B cell (primary cell): ENCODE data around the gene P2RX6. TPM values are rescaled to one million over a fixed set of nuclear protein-coding genes. Genes with fewer than 3 reads are reported as not detected.

Experiments
- ATAC-seq: fragments of 200-7000 bp; cut with Tn5 transposase; one replicate; pipeline ENCODE4 v1.10.0; 2021; ENCODE audit warnings: low read depth, mild to moderate bottlenecking, moderate number of reproducible peaks, moderate library complexity
- CTCF ChIA-PET: fragments of 350-600 bp; sonication (Branson Sonifier 250); formaldehyde crosslinking; loops from one replicate; lab custom pipeline; 2021; ENCODE audit warnings: antibody characterized with exemption, inconsistent platforms; lab: Charles Lee
- POLR2A ChIA-PET: fragments of 350-600 bp; sonication (Branson Sonifier 250); formaldehyde crosslinking; loops from one replicate; lab custom pipeline; 2021; ENCODE audit warnings: antibody characterized with exemption; lab: Charles Lee
- DNase-seq: peaks from one replicate; pipeline ENCODE4 v3.0.0; 2013
- H2AFZ ChIP-seq: 2 replicates; pipeline ENCODE4 v1.6.1; 2012; ENCODE audit warnings: mild to moderate bottlenecking, low read depth, low read length; ENCODE audit not compliant: insufficient read depth, poor library complexity, severe bottlenecking
- H3K27ac ChIP-seq, 2 donors: 1 replicate in 1 of 2; 2 replicates in 1 of 2; pipeline ENCODE4 v1.5.1; 2012 to 2013; ENCODE audit warnings: low read length in 2 of 2, mild to moderate bottlenecking in 2 of 2, moderate library complexity in 1 of 2
- H3K27me3 ChIP-seq, 4 experiments: fragments of 200-600 bp in 1 of 4; sonication (generic) in 1 of 4; replicated peaks in 1 of 4; 1 replicate in 2 of 4; 2 replicates in 2 of 4; pipeline versions ENCODE4 v1.6.1 to v1.7.0; 2013 to 2016; ENCODE audit warnings: low read length in 3 of 4, mild to moderate bottlenecking in 2 of 4, mixed read lengths in 1 of 4, moderate library complexity in 1 of 4; ENCODE audit not compliant: insufficient read depth in 4 of 4, control insufficient read depth in 3 of 4; ENCODE audit errors: control extremely low read depth in 1 of 4
- H3K36me3 ChIP-seq, 2 experiments: replicated peaks in 1 of 2; 1 replicate in 1 of 2; 2 replicates in 1 of 2; pipeline versions ENCODE4 v1.6.1 to v1.7.1; 2013; ENCODE audit warnings: low read length in 1 of 2; ENCODE audit not compliant: insufficient read depth in 2 of 2, control insufficient read depth in 1 of 2; ENCODE audit errors: control extremely low read depth in 1 of 2, extremely low read depth in 1 of 2
- H3K4me1 ChIP-seq, 2 donors: fragments of 200-600 bp in 1 of 2; sonication (generic) in 1 of 2; 1 replicate in 1 of 2; 2 replicates in 1 of 2; pipeline versions ENCODE4 v1.5.1 to v1.6.1; 2013 to 2017; ENCODE audit warnings: low read length in 2 of 2; ENCODE audit not compliant: control insufficient read depth in 2 of 2, insufficient read depth in 2 of 2
- H3K4me2 ChIP-seq: replicated peaks from 2 replicates; pipeline ENCODE3; 2012; ENCODE audit warnings: mild to moderate bottlenecking, low read depth, low read length; ENCODE audit not compliant: poor library complexity, severe bottlenecking
- H3K4me3 ChIP-seq, 5 experiments: fragments of 200-600 bp in 1 of 5; sonication (generic) in 1 of 5; 1 replicate in 3 of 5; 2 replicates in 2 of 5; pipeline versions ENCODE4 v1.5.1 to v1.7.0; 2011 to 2016; ENCODE audit warnings: low read length in 4 of 5, mild to moderate bottlenecking in 4 of 5, low read depth in 2 of 5, control low read depth in 1 of 5, moderate library complexity in 1 of 5; ENCODE audit not compliant: insufficient read depth in 1 of 5; ENCODE audit errors: control extremely low read depth in 1 of 5, extremely low read depth in 1 of 5
- H3K79me2 ChIP-seq: fragments of 200-600 bp; sonication (generic); one replicate; pipeline ENCODE4 v1.6.0; 2016; ENCODE audit warnings: low read length; ENCODE audit not compliant: control insufficient read depth, insufficient read depth
- H3K9ac ChIP-seq: fragments of 200-600 bp; sonication (generic); 2 replicates; pipeline ENCODE4 v1.6.1; 2017; ENCODE audit warnings: mild to moderate bottlenecking, low read length, moderate library complexity
- H3K9me3 ChIP-seq, 3 donors: one replicate each; pipeline versions ENCODE4 v1.6.1 to v1.7.1; 2013; ENCODE audit warnings: low read length in 2 of 3; ENCODE audit not compliant: control insufficient read depth in 2 of 3, insufficient read depth in 1 of 3; ENCODE audit errors: control extremely low read depth in 1 of 3
- H4K20me1 ChIP-seq: 2 replicates; pipeline ENCODE4 v1.6.0; 2012; ENCODE audit warnings: mild to moderate bottlenecking, low read length; ENCODE audit not compliant: insufficient read depth, control insufficient read depth, poor library complexity, severe bottlenecking
- H3K27ac Mint-ChIP-seq: one replicate; pipeline ENCODE4 v1.8.0; 2021; ENCODE audit warnings: mixed read lengths
- H3K27me3 Mint-ChIP-seq: one replicate; pipeline ENCODE4 v1.8.0; 2021; ENCODE audit warnings: mixed read lengths
- H3K4me1 Mint-ChIP-seq: one replicate; pipeline ENCODE4 v1.8.0; 2021; ENCODE audit warnings: mixed read lengths
- H3K4me3 Mint-ChIP-seq: one replicate; pipeline ENCODE4 v1.8.0; 2021; ENCODE audit warnings: mixed read lengths
- H3K9me3 Mint-ChIP-seq: one replicate; pipeline ENCODE4 v1.8.0; 2022; ENCODE audit warnings: mixed read lengths; ENCODE audit not compliant: insufficient read depth
- CTCF ChIP-seq: fragments of 200-600 bp; IDR thresholded peaks from one replicate; pipeline ENCODE4 v1.8.0; 2022; ENCODE audit warnings: antibody characterized with exemption, mild to moderate bottlenecking
- EZH2 ChIP-seq: IDR thresholded peaks from 2 replicates; pipeline ENCODE4 v1.6.1; 2012; ENCODE audit warnings: borderline replicate concordance, low read depth, mild to moderate bottlenecking, moderate library complexity, low read length; ENCODE audit not compliant: insufficient read depth, poor library complexity, severe bottlenecking
- WGBS: methylation state at CpG from one replicate; pipeline ENCODE4 v1.1.5; 2013; ENCODE audit warnings: missing lambda C conversion rate; ENCODE audit not compliant: insufficient coverage; 5-methylcytosine and 5-hydroxymethylcytosine counted together
- intact Hi-C: fragments of 100-400 bp; cut with micrococcal nuclease; formaldehyde crosslinking; loops from one replicate; pipeline ENCODE4 v1.10.0; 2022
- polyA plus RNA-seq: library from polyadenylated mRNA; depleted of rRNA; stranded (reverse); fragments of >200 nt; gene quantifications from 2 replicates; pipeline ENCODE4 v1.2.3, GENCODE V29; 2012
- total RNA-seq, 2 donors: library from RNA; stranded (reverse); fragments of 120-200 nt in 1 of 2; gene quantifications; 1 replicate in 1 of 2; 2 replicates in 1 of 2; pipeline versions ENCODE4 v1.2.3 to v1.2.4, GENCODE V29; 2013 to 2022

Gene P2RX6
- total and polyA plus RNA-seq, 2 donors (not counting 1 experiment from before 2014, with no cell fraction given) = 0.49 to 0.79 TPM

- no peak overlapping the region for H3K4me3 ChIP-seq
- H3K27ac ChIP-seq = no peak overlapping the region
- Mint-ChIP-seq H3K4me3 (no peak overlapping the region), H3K27ac (no peak overlapping the region), H3K4me1 (peaks cover 21% of the 10 kb centered on the region), H3K27me3 (no peaks in the 10 kb centered on the region), H3K9me3 (no peaks in the 10 kb centered on the region)
- H3K9me3 ChIP-seq = peaks cover 0 to 5% (median 0%) of the 10 kb centered on the region in 3 donors
- DNase-seq (no peak), ATAC-seq (no peak)
- ChIA-PET POLR2A (no interaction called here), CTCF (no interaction called here)
- 91% methylated on average over 12 of the region's 13 CpGs for WGBS
- H3K27me3 ChIP-seq = no peaks in the 10 kb centered on the region
- H2AFZ ChIP-seq = no peak overlapping the region
- H3K79me2 ChIP-seq = peaks cover 18% of the 10 kb centered on the region
- H3K4me1 ChIP-seq = peaks cover 15 to 22% of the 10 kb centered on the region in 2 donors
- H4K20me1 ChIP-seq = peaks cover 24% of the 10 kb centered on the region
- intact Hi-C loops = no loop called here
- H3K4me2 ChIP-seq = no peak overlapping the region
- TF ChIP-seq CTCF (no peak), EZH2 (no peak)
- no peak overlapping the region for H3K9ac ChIP-seq
- peaks cover 0 to 26% of the 10 kb centered on the region in 2 experiments for H3K36me3 ChIP-seq
Observed at GRCh38 chr22:20997536-20998257, 17.3 kb upstream of the P2RX6 start.
